HG02970 (cell line): Measurements from ENCODE around the gene RAPGEF3.
A peak's percentile ranks its signal among the peaks of the same experiment; 100 is the strongest.

Experiments used
- ATAC-seq: cut with Tn5 transposase; IDR thresholded peaks from one replicate; pipeline ENCODE4 v1.9.1; 2021; ENCODE audit warnings: mild to moderate bottlenecking, moderate library complexity, moderate number of reproducible peaks; ENCODE audit not compliant: unreplicated experiment, low FRiP score

Gene RAPGEF3

DNA sequence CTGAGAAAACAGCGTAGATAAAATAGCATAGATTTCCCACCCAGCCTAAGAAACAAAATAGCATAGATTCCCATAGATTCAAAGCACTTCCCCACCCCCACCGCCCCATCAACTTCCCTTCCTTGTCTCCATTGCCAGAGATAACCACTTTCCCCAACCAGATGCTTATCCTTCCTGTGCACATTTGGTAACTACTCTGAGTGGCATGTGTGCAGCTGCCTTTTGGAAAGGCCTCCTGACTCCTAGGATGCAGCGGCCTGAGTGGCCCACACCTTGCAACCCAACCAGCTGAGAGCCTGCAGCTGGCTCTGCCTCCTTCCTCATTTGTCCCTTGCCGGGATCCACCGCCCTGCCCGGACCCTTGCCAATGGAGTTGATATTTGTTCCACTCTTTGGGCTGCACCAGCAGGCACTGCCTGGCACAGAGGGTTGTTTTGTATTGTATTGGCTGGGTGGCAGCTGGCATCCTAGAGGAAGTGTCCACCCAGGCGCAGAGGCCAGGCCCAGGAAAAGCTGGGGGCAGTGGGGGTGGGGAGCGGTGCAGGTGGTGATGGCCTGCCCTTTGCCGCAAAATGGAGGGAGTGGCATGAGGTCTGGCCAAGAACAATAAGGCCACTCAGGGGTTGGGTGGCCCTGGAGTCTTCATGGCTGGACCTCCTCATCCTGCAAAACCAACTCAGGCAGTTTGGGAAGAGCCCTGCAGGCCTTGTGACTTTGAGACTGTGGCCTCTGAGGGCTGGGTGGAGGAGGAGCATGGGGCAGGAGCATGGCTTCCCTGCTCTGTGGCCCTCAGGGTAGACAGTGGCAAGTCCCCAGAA lies 19.3 kb upstream of the RAPGEF3 start:
- no peak for ATAC-seq

- no peak for ATAC-seq
These were observed 18.5 kb upstream of the RAPGEF3 start for GRCh38 chr12:47777151-47777550.

- no peak for ATAC-seq
These were observed 17.9 kb upstream of the RAPGEF3 start for GRCh38 chr12:47776471-47777143.

GRCh38 chr12:47775100-47775911 lies 16.6 kb upstream of the RAPGEF3 start:
- no peak for ATAC-seq

- ATAC-seq = no peak
These were observed 16.0 kb upstream of the RAPGEF3 start for GRCh38 chr12:47774663-47775062.

- ATAC-seq = no peak
These were observed 15.3 kb upstream of the RAPGEF3 start for GRCh38 chr12:47773858-47774580.

GRCh38 chr12:47773062-47773857 lies 14.6 kb upstream of the RAPGEF3 start, which contains the start of gene SLC48A1:
Gene SLC48A1 (plus strand): TSS chr12:47773238. CDS start chr12:47773305, 67 bp downstream.
- peak; percentile 72 for ATAC-seq

GRCh38 chr12:47772738-47773061 lies 14.0 kb upstream of the RAPGEF3 start:
- no peak for ATAC-seq

GRCh38 chr12:47772094-47772660 lies 13.5 kb upstream of the RAPGEF3 start:
- ATAC-seq = no peak

GRCh38 chr12:47771304-47771703 lies 12.6 kb upstream of the RAPGEF3 start:
- no peak for ATAC-seq

DNA sequence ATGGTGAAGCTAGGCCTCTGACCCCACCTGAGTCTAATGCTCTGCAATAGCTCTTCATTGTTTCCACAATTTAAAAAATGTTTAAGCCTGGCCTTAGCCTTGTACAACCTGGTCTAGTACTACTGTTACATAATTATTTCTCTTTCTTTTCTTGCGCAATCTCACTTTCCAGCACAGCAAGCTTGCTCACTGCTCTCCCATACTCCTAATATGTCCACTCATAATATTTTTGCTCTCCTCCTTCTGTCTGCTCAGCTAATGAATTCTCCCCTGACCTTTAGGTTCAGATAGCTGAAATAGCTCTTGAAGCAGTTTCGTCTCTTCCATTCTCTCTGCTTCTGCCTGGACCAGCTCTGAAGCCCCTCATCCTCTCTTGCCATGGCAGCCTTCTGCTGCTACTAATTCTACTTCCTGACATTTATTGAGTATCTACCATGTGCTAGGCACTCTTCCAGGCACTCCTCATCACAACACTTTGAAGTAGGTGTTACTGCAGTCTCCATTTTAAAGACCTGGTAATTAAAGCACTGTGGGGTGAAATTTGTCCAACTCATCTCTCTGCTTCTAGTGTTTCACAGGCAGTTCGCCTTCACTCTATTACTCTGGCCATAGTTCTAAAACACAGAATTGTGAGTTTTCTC lies 11.5 kb upstream of the RAPGEF3 start:
- ATAC-seq = no peak

DNA sequence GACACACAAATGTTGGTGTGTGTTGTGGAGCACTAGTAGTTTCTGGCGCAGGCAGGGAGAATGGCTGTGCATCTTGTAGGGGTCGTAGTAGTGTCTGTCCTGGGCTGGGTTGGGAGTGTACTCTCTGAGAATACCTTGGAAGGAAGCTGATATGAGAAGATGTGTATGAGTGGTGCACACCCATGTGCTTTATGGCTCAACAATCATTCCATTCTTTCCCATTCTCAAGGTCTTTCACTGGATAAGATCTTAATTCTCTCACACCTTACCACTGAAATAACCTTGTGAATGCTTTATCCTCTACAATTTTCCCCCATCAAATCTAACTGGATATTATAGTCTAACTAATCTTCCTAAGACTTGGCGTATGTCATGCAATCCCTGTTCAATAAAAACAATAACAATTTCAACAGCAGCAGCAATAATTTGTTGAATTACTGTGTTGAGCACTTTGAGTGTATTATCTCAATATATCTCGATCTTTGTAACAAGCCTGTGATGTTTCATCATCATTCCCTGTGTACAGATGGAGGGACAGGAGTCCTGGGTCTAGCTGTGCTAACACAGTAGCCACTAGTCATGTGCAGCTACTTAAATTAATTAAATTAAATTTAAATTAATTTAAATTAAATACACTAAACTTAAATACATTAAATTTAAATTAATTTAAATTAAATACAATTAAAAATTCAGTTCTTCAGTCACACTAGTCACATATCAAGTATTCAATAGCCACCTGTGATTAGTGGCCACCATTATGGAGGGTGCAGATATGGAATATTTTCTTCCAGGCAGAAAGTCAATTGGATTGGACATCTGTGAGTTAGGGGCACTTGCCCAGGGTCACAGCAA lies 10.8 kb upstream of the RAPGEF3 start:
- no peak for ATAC-seq

GRCh38 chr12:47768323-47768811 lies 9.7 kb upstream of the RAPGEF3 start:
- no peak for ATAC-seq

DNA sequence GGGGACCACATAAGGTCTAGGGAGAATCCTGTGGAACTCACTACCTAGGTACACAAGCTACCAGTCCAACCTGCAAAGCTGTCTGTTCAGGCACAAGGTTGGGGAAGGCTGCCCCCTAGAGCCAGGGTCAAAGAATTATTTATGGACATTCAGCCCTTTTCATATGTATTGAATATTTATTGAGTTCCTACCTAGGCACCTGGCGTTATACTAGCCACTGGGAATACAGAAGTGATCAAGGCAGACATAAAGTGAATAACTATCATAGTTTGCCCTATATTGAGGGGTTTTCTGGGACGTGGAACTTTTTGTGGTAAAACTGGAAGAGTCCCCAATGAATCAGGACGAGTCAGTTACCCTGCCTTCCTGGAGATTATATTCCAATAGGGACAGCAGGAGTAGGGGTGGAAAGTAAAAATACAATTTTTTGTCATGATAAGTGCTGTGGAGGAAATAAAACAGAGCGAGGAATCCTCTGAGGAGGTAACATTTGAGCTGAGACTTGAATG lies 8.6 kb upstream of the RAPGEF3 start:
- ATAC-seq = no peak

GRCh38 chr12:47766502-47767215 lies 8.0 kb upstream of the RAPGEF3 start:
- ATAC-seq = no peak

- ATAC-seq = no peak
These were observed 5.0 kb upstream of the RAPGEF3 start for GRCh38 chr12:47763481-47764346.
